ENCODE measurements around the gene MTFP1. TPM values are rescaled to one million over a fixed set of nuclear protein-coding genes. Genes with fewer than 3 reads are reported as not detected.
"Not testable (repeated sequence)": the region's sequence is repeated elsewhere in the genome, so short reads cannot be mapped to it uniquely, and the experiment has no call there.

The MTFP1 gene
- total RNA-seq, 2 donors from 2014 or later: 1.9 to 6.4 TPM

DNA sequence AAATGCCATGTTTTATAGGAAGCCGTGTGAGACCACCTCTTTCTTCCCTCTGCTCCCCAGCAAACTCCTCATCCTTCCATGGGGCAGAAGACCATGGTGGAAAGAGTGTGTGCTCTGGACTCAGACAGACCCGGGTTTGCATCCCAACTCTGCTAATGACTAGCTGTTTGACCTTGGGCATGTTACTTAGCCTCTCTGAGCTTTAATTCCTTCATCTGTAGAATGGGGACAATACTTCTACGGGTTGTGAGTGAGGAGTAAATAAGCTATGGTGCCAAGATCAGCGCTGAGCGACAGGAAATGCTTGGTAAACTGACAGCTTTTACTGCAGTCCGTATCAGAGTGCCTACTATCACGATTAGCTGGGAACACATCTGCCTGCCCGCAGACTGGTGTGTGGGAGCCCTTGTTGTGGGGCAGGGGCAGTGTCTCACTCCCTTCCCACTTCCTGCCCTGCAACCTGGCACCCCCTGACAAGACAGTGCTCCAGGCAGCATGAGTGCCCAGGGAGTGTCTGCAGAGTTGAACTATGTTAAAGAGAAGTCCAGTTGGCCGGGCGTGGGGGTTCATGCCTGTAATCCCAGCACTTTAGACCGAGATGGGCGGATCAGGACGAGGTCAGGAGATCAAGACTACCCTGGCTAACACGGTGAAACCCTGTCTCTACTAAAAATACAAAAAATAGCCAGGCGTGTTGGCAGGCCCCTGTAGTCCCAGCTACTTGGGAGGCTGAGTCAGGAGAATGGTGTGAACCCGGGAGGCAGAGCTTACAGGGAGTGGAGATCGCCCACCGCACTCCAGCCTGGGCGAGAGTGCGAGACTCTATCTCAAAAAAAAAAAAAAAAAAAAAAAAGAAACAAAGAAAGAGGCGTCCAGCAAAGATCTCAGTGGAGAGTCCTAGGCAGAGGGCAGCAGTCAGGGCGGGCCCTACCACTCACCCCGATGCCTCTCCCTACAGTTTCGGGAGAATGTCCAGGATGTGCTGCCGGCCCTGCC, 26.6 kb upstream of the MTFP1 start:
- Histone ChIP-seq H3K36me3 (no peaks in the 10 kb centered on the region), H3K4me3 (no peak overlapping the region), H3K9me3 (no peaks in the 10 kb centered on the region), H3K27ac (no peak overlapping the region), H3K27me3 (replicated peaks; ENCODE audit: insufficient read depth) (no peaks in the 10 kb centered on the region), H3K4me1 (ENCODE audit: control insufficient read depth in 1 of 2, low read depth in 2 of 2) (peaks cover 3 to 26% of the 10 kb centered on the region in 2 donors)
- TF ChIP-seq, protein P1, sequence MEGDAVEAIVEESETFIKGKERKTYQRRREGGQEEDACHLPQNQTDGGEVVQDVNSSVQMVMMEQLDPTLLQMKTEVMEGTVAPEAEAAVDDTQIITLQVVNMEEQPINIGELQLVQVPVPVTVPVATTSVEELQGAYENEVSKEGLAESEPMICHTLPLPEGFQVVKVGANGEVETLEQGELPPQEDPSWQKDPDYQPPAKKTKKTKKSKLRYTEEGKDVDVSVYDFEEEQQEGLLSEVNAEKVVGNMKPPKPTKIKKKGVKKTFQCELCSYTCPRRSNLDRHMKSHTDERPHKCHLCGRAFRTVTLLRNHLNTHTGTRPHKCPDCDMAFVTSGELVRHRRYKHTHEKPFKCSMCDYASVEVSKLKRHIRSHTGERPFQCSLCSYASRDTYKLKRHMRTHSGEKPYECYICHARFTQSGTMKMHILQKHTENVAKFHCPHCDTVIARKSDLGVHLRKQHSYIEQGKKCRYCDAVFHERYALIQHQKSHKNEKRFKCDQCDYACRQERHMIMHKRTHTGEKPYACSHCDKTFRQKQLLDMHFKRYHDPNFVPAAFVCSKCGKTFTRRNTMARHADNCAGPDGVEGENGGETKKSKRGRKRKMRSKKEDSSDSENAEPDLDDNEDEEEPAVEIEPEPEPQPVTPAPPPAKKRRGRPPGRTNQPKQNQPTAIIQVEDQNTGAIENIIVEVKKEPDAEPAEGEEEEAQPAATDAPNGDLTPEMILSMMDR (IDR thresholded peaks at IDR 0.05): no peak
- no peak for DNase-seq (ENCODE audit: low spot score)
- ATAC-seq (ENCODE audit: insufficient number of reproducible peaks, low FRiP score, low read depth): no peak

DNA sequence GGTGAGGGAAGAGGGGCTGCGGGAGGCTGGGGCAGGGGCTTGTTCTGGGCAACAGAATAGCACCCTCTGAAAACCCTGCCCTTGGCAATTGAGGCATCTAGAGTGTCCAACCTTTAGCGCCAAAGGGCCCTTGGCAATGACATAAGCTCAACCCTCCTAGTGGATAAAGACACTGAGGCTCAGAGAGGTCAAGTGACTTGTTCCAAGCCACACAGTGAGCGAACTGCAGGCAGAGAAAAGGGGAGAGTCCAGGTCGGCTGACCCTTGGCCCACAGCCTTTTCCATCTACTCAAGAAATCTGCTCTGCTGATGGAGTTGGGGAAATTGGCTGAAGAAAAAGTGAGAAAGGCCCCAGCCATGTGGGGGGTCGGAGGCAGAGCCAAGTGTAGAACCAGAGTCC, 25.9 kb upstream of the MTFP1 start:
- ATAC-seq (ENCODE audit: insufficient number of reproducible peaks, low FRiP score, low read depth) (no peak), DNase-seq (ENCODE audit: low spot score) (no peak)
- no peak overlapping the region for H3K27ac ChIP-seq
- peaks cover 3 to 26% of the 10 kb centered on the region in 2 donors for H3K4me1 ChIP-seq (ENCODE audit: control insufficient read depth in 1 of 2, low read depth in 2 of 2)
- TF ChIP-seq, protein P1 (IDR thresholded peaks at IDR 0.05): no peak
- no peaks in the 10 kb centered on the region for H3K9me3 ChIP-seq
- no peaks in the 10 kb centered on the region for H3K27me3 ChIP-seq (replicated peaks; ENCODE audit: insufficient read depth)
- H3K4me3 ChIP-seq: no peak overlapping the region
- H3K36me3 ChIP-seq: no peaks in the 10 kb centered on the region

GRCh38 chr22:30400159-30400558, 25.4 kb upstream of the MTFP1 start:
- no peaks in the 10 kb centered on the region for H3K9me3 ChIP-seq
- H3K36me3 ChIP-seq: no peaks in the 10 kb centered on the region
- no peaks in the 10 kb centered on the region for H3K27me3 ChIP-seq (replicated peaks; ENCODE audit: insufficient read depth)
- peaks cover 3 to 26% of the 10 kb centered on the region in 2 donors for H3K4me1 ChIP-seq (ENCODE audit: control insufficient read depth in 1 of 2, low read depth in 2 of 2)
- TF ChIP-seq, protein P1 (IDR thresholded peaks at IDR 0.05): no peak
- H3K4me3 ChIP-seq: no peak overlapping the region
- DNase-seq (ENCODE audit: low spot score): no peak
- H3K27ac ChIP-seq: no peak overlapping the region
- no peak for ATAC-seq (ENCODE audit: insufficient number of reproducible peaks, low FRiP score, low read depth)

- peaks cover 3 to 26% of the 10 kb centered on the region in 2 donors for H3K4me1 ChIP-seq (ENCODE audit: control insufficient read depth in 1 of 2, low read depth in 2 of 2)
- H3K27ac ChIP-seq: not testable (repeated sequence)
These were observed 24.5 kb upstream of the MTFP1 start for GRCh38 chr22:30401024-30401423.

DNA sequence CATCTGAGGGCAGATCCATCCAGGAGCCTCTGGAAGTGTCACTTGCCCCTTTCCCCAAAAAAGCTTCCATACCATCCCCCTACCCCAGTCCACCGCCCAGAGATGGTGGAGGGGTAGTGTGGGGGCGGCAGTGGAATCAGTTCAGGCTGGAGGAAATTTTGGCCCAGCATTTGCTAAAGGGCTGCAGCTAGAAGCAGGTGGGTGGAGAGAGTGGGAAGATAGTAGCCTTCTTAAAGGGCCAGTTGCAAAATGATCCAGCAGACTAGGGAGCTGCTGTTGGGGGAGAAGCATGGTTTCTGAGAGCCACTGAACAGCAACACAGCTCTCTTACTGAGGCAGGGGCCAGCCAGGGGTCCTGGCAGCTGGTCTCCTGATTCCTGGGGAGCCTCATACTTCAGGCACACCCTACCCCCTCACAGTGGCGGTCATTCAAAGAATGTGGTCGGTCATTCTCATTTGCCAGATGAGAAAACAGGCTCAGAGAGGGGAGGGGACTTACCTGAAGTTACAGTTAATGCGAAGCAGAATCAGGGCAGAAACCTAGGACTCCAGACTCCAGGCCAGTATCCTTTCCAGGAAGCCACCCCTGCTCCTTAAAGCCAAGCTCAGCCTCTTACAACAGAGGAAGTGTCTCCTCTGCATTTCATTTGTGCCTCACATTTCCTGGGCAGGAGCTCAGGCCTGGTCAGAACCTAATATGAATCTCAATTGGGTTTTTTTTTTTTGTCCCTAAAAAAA, 23.4 kb upstream of the MTFP1 start:
- no peaks in the 10 kb centered on the region for H3K36me3 ChIP-seq
- TF ChIP-seq, protein P1 (IDR thresholded peaks at IDR 0.05): no peak
- no peaks in the 10 kb centered on the region for H3K27me3 ChIP-seq (replicated peaks; ENCODE audit: insufficient read depth)
- H3K4me3 ChIP-seq: no peak overlapping the region
- DNase-seq (ENCODE audit: low spot score) (no peak), ATAC-seq (ENCODE audit: insufficient number of reproducible peaks, low FRiP score, low read depth) (no peak)
- no peak overlapping the region for H3K27ac ChIP-seq
- peaks cover 0 to 19% of the 10 kb centered on the region in 2 donors for H3K4me1 ChIP-seq (ENCODE audit: control insufficient read depth in 1 of 2, low read depth in 2 of 2)
- H3K9me3 ChIP-seq: no peaks in the 10 kb centered on the region

More at GRCh38 chr22:30401024-30401423, 24.5 kb upstream of the MTFP1 start:
- H3K36me3 ChIP-seq; H3K4me3 ChIP-seq; H3K27me3 ChIP-seq (replicated peaks; ENCODE audit: insufficient read depth); ATAC-seq (ENCODE audit: insufficient number of reproducible peaks, low FRiP score, low read depth); DNase-seq (ENCODE audit: low spot score); H3K9me3 ChIP-seq: not testable (repeated sequence)

DNA sequence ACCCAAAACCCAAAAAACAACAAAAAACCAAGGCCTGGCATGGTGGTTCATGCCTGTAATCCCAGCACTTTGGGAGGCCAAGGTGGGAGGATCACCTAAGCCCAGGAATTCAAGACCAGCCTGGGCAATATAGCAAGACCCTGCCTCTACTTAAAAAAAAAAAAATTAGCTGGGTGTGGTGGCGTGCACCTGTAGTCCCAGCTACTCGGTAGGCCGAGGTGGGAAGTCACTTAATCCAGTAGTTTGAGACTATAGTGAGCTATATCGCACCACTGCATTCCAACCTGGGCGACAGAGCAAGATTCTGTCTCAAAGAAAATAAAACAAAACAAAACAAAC, 22.8 kb upstream of the MTFP1 start:
- not testable (repeated sequence) for DNase-seq (ENCODE audit: low spot score); H3K27me3 ChIP-seq (replicated peaks; ENCODE audit: insufficient read depth); H3K4me3 ChIP-seq; ATAC-seq (ENCODE audit: insufficient number of reproducible peaks, low FRiP score, low read depth); H3K36me3 ChIP-seq; H3K9me3 ChIP-seq; H3K27ac ChIP-seq
- peaks cover 0 to 14% of the 10 kb centered on the region in 2 donors for H3K4me1 ChIP-seq (ENCODE audit: control insufficient read depth in 1 of 2, low read depth in 2 of 2)

All from thoracic aorta (tissue), 2 donors.